SK-N-SH treated with all-trans-retinoic acid at 6 μM for 48 hours (cell line): ENCODE measurements around the gene GPR132.
"Not testable (repeated sequence)": the region's sequence is repeated elsewhere in the genome, so short reads cannot be mapped to it uniquely, and the experiment has no call there.

Experiments used
- ARNTL ChIP-seq: fragments of 450-650 bp; formaldehyde crosslinking; IDR thresholded peaks from 2 replicates; pipeline ENCODE4 v1.5.0; 2020; ENCODE audit warnings: low read depth, mild to moderate bottlenecking, moderate library complexity, borderline replicate concordance
- PATZ1 ChIP-seq: fragments of 250-450 bp; sonication (Bioruptor Pico); IDR thresholded peaks from 2 replicates; pipeline ENCODE4 v1.8.0; 2020; ENCODE audit warnings: mild to moderate bottlenecking, moderate library complexity, borderline replicate concordance
- RARB ChIP-seq: fragments of 250-450 bp; sonication (Bioruptor Pico); IDR thresholded peaks from 2 replicates; pipeline ENCODE4 v1.8.0; 2021; ENCODE audit warnings: mild to moderate bottlenecking, moderate library complexity
- SNAI2 ChIP-seq: fragments of 250-450 bp; sonication (Bioruptor Pico); IDR thresholded peaks from 2 replicates; pipeline ENCODE4 v1.5.0; 2020; ENCODE audit warnings: mild to moderate bottlenecking, moderate library complexity
- ZFP3 ChIP-seq: fragments of 250-450 bp; sonication (Bioruptor Pico); IDR thresholded peaks from 2 replicates; pipeline ENCODE4 v1.5.0; 2020; ENCODE audit warnings: mild to moderate bottlenecking, moderate library complexity
- ZFP30 ChIP-seq: fragments of 450-650 bp; formaldehyde crosslinking; IDR thresholded peaks from 2 replicates; pipeline ENCODE4 v1.5.0; 2022; ENCODE audit warnings: mild to moderate bottlenecking, moderate library complexity
- ZNF565 ChIP-seq: fragments of 450-650 bp; formaldehyde crosslinking; conservative IDR thresholded peaks from 2 replicates; pipeline ENCODE4 v1.5.0; 2020; ENCODE audit warnings: low read depth, mild to moderate bottlenecking, moderate library complexity

GRCh38 chr14:105081473-105081872 lies 16.2 kb upstream of the GPR132 start:
- not testable (repeated sequence) for TF ChIP-seq ZFP30; ARNTL (CRISPR knock-in tag); ZFP3; RARB (CRISPR knock-in tag); SNAI2; ZNF565 (CRISPR knock-in tag); PATZ1
